ENCODE results near the gene TIMM23.
"Not testable (repeated sequence)": the region's sequence is repeated elsewhere in the genome, so short reads cannot be mapped to it uniquely, and the experiment has no call there.

Gene TIMM23, protein sequence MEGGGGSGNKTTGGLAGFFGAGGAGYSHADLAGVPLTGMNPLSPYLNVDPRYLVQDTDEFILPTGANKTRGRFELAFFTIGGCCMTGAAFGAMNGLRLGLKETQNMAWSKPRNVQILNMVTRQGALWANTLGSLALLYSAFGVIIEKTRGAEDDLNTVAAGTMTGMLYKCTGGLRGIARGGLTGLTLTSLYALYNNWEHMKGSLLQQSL

GRCh38 chr10:45972106-45972812, at the start of gene TIMM23:
TSS of gene TIMM23 (plus strand) at chr10:45972489. CDS start at chr10:45972625, 136 bp downstream.
- peak within 1 kb of the TSS; percentile 81 for H3K27ac ChIP-seq (ENCODE audit: extremely low read depth, low read depth, low read length)
- POLR2A ChIA-PET: interaction anchor here (0.5 to 1.4 kb wide), 2 partner anchors 51 to 63 kb away, joined by 3 to 6 read pairs; no protein-coding TSS in a partner anchor
- CTCF ChIA-PET: interaction anchor here (0.7 kb wide), 1 partner anchor 253 kb away, joined by 3 read pairs; no protein-coding TSS in a partner anchor

More at GRCh38 chr10:45972106-45972812, at the start of gene TIMM23:
- H3K4me3 ChIP-seq (ENCODE audit: low read depth, low read length): peak within 1 kb of the TSS; percentile 64
- H3K9me3 ChIP-seq (ENCODE audit: control insufficient read depth, insufficient read depth, low read depth, low read length); H3K36me3 ChIP-seq (ENCODE audit: control insufficient read depth in 2 of 2, insufficient read depth in 1 of 2, low read length in 2 of 2); H3K4me1 ChIP-seq (ENCODE audit: control insufficient read depth, insufficient read depth, low read length): not testable (repeated sequence)
- TF ChIP-seq ZNF341 (tag by site-specific recombination; IDR thresholded peaks at IDR 0.05; ENCODE audit: low read depth): peak; percentile 28
- TF ChIP-seq ZNF335 (tag by site-specific recombination; conservative IDR thresholded peaks at IDR 0.05): peak; percentile 69
- 0 out of 2 replicates have a peak, but pooled peaks have one; percentile 16 for TF ChIP-seq SP3 (tag by site-specific recombination; IDR thresholded peaks at IDR 0.05)
- peak; percentile 56; the same call in 1 of the 2 replicates for TF ChIP-seq ZBTB20 (tag by site-specific recombination; IDR thresholded peaks at IDR 0.05)
- TF ChIP-seq, protein P1, sequence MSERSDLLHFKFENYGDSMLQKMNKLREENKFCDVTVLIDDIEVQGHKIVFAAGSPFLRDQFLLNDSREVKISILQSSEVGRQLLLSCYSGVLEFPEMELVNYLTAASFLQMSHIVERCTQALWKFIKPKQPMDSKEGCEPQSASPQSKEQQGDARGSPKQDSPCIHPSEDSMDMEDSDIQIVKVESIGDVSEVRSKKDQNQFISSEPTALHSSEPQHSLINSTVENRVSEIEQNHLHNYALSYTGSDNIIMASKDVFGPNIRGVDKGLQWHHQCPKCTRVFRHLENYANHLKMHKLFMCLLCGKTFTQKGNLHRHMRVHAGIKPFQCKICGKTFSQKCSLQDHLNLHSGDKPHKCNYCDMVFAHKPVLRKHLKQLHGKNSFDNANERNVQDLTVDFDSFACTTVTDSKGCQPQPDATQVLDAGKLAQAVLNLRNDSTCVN (tag by site-specific recombination; optimal IDR thresholded peaks at IDR 0.05): peak; percentile 56
- peak; percentile 65 for TF ChIP-seq ZBTB8A (tag by site-specific recombination; IDR thresholded peaks at IDR 0.05)
- TF ChIP-seq, protein P2, sequence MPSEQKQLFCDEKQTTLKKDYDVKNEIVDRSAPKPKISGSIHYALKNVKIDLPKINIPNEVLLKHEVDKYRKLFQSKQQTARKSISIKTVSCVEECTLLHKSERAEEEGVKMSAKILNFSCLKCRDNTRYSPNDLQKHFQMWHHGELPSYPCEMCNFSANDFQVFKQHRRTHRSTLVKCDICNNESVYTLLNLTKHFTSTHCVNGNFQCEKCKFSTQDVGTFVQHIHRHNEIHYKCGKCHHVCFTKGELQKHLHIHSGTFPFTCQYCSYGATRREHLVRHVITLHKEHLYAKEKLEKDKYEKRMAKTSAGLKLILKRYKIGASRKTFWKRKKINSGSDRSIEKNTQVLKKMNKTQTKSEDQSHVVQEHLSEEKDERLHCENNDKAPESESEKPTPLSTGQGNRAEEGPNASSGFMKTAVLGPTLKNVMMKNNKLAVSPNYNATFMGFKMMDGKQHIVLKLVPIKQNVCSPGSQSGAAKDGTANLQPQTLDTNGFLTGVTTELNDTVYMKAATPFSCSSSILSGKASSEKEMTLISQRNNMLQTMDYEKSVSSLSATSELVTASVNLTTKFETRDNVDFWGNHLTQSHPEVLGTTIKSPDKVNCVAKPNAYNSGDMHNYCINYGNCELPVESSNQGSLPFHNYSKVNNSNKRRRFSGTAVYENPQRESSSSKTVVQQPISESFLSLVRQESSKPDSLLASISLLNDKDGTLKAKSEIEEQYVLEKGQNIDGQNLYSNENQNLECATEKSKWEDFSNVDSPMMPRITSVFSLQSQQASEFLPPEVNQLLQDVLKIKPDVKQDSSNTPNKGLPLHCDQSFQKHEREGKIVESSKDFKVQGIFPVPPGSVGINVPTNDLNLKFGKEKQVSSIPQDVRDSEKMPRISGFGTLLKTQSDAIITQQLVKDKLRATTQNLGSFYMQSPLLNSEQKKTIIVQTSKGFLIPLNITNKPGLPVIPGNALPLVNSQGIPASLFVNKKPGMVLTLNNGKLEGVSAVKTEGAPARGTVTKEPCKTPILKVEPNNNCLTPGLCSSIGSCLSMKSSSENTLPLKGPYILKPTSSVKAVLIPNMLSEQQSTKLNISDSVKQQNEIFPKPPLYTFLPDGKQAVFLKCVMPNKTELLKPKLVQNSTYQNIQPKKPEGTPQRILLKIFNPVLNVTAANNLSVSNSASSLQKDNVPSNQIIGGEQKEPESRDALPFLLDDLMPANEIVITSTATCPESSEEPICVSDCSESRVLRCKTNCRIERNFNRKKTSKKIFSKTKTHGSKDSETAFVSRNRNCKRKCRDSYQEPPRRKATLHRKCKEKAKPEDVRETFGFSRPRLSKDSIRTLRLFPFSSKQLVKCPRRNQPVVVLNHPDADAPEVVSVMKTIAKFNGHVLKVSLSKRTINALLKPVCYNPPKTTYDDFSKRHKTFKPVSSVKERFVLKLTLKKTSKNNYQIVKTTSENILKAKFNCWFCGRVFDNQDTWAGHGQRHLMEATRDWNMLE (tag by site-specific recombination; conservative IDR thresholded peaks at IDR 0.05; ENCODE audit: low read depth): peak; percentile 66; the same call in 1 of the 2 replicates
- TF ChIP-seq, protein P3, sequence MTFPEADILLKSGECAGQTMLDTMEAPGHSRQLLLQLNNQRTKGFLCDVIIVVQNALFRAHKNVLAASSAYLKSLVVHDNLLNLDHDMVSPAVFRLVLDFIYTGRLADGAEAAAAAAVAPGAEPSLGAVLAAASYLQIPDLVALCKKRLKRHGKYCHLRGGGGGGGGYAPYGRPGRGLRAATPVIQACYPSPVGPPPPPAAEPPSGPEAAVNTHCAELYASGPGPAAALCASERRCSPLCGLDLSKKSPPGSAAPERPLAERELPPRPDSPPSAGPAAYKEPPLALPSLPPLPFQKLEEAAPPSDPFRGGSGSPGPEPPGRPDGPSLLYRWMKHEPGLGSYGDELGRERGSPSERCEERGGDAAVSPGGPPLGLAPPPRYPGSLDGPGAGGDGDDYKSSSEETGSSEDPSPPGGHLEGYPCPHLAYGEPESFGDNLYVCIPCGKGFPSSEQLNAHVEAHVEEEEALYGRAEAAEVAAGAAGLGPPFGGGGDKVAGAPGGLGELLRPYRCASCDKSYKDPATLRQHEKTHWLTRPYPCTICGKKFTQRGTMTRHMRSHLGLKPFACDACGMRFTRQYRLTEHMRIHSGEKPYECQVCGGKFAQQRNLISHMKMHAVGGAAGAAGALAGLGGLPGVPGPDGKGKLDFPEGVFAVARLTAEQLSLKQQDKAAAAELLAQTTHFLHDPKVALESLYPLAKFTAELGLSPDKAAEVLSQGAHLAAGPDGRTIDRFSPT (tag by site-specific recombination; IDR thresholded peaks at IDR 0.05): peak; percentile 37; the same call in 1 of the 2 replicates
- TF ChIP-seq, protein P4, sequence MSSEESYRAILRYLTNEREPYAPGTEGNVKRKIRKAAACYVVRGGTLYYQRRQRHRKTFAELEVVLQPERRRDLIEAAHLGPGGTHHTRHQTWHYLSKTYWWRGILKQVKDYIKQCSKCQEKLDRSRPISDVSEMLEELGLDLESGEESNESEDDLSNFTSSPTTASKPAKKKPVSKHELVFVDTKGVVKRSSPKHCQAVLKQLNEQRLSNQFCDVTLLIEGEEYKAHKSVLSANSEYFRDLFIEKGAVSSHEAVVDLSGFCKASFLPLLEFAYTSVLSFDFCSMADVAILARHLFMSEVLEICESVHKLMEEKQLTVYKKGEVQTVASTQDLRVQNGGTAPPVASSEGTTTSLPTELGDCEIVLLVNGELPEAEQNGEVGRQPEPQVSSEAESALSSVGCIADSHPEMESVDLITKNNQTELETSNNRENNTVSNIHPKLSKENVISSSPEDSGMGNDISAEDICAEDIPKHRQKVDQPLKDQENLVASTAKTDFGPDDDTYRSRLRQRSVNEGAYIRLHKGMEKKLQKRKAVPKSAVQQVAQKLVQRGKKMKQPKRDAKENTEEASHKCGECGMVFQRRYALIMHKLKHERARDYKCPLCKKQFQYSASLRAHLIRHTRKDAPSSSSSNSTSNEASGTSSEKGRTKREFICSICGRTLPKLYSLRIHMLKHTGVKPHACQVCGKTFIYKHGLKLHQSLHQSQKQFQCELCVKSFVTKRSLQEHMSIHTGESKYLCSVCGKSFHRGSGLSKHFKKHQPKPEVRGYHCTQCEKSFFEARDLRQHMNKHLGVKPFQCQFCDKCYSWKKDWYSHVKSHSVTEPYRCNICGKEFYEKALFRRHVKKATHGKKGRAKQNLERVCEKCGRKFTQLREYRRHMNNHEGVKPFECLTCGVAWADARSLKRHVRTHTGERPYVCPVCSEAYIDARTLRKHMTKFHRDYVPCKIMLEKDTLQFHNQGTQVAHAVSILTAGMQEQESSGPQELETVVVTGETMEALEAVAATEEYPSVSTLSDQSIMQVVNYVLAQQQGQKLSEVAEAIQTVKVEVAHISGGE (tag by site-specific recombination; conservative IDR thresholded peaks at IDR 0.05; ENCODE audit: low read depth): peak; percentile 77
- TF ChIP-seq ZBTB17 (tag by site-specific recombination; IDR thresholded peaks at IDR 0.05): 0 out of 2 replicates have a peak, but pooled peaks have one; percentile 13
- 0 out of 2 replicates have a peak, but pooled peaks have one; percentile 36 for TF ChIP-seq ZEB2 (tag by site-specific recombination; IDR thresholded peaks at IDR 0.05)
- peak; percentile 55; the same call in 1 of the 2 replicates for TF ChIP-seq ZXDB (tag by site-specific recombination; IDR thresholded peaks at IDR 0.05)
- TF ChIP-seq SP2 (tag by site-specific recombination; IDR thresholded peaks at IDR 0.05): peak; percentile 66
- TF ChIP-seq ZNF394 (tag by site-specific recombination; IDR thresholded peaks at IDR 0.05; ENCODE audit: borderline replicate concordance): peak; percentile 26; the same call in 1 of the 2 replicates
